GM21529 (cell line): ENCODE data around the gene RCC2.

Experiments
- ATAC-seq: cut with Tn5 transposase; IDR thresholded peaks from one replicate; pipeline ENCODE4 v1.9.1; 2021; ENCODE audit not compliant: unreplicated experiment

Gene RCC2

GRCh38 chr1:17447501-17447992, 8.1 kb upstream of the RCC2 start:
- ATAC-seq = no peak

GRCh38 chr1:17442841-17443240, 3.4 kb upstream of the RCC2 start:
- ATAC-seq = no peak

GRCh38 chr1:17441993-17442357, 2.5 kb upstream of the RCC2 start:
- no peak for ATAC-seq

GRCh38 chr1:17441265-17441992, 2.0 kb upstream of the RCC2 start:
- ATAC-seq = no peak

GRCh38 chr1:17440827-17441168, 1.3 kb upstream of the RCC2 start:
- no peak for ATAC-seq

GRCh38 chr1:17440074-17440826, 773 bp upstream of the RCC2 start:
- no peak for ATAC-seq

GRCh38 chr1:17438318-17439249, 893 bp downstream of the RCC2 start:
- peak; percentile 44 for ATAC-seq

- ATAC-seq = peak; percentile 31
These were observed 1.7 kb downstream of the RCC2 start for GRCh38 chr1:17437580-17438317.

GRCh38 chr1:17437260-17437579, 2.3 kb downstream of the RCC2 start:
- no peak for ATAC-seq

- ATAC-seq = no peak
These were observed 2.9 kb downstream of the RCC2 start for GRCh38 chr1:17436380-17437174.

GRCh38 chr1:17434601-17435000, 4.9 kb downstream of the RCC2 start:
- ATAC-seq = no peak

GRCh38 chr1:17434016-17434415, 5.5 kb downstream of the RCC2 start:
- no peak for ATAC-seq

GRCh38 chr1:17433261-17433660, 6.2 kb downstream of the RCC2 start:
- ATAC-seq = no peak

- no peak for ATAC-seq
These were observed 7.1 kb downstream of the RCC2 start for GRCh38 chr1:17432412-17432811.

- no peak for ATAC-seq
These were observed 10.3 kb downstream of the RCC2 start for GRCh38 chr1:17429183-17429582.

- no peak for ATAC-seq
These were observed 11.5 kb downstream of the RCC2 start for GRCh38 chr1:17427696-17428660.

- ATAC-seq = no peak
These were observed 13.5 kb downstream of the RCC2 start for GRCh38 chr1:17425806-17426600.

GRCh38 chr1:17423781-17424245, 15.7 kb downstream of the RCC2 start:
- no peak for ATAC-seq
